AG09319 (cell line): ENCODE measurements around the gene PCCA.

Experiments
- DNase-seq: peaks from one replicate; pipeline ENCODE4 v3.0.0-alpha.2; 2010; ENCODE audit warnings: low read depth; ENCODE audit errors: extremely low read depth
- CTCF ChIP-seq: IDR thresholded peaks from 2 replicates; pipeline ENCODE4 v1.5.1; 2011; ENCODE audit warnings: low read depth, mild to moderate bottlenecking, inconsistent platforms, low read length, moderate library complexity

Gene PCCA

GRCh38 chr13:100178309-100178708 lies 89.4 kb downstream of the PCCA start:
- TF ChIP-seq CTCF = no peak
- DNase-seq = no peak

GRCh38 chr13:100179276-100179675 lies 90.4 kb downstream of the PCCA start:
- DNase-seq = no peak
- no peak for TF ChIP-seq CTCF

- no peak for DNase-seq
- TF ChIP-seq CTCF = no peak
Measured at GRCh38 chr13:100182900-100183490, 94.1 kb downstream of the PCCA start.

- no peak for TF ChIP-seq CTCF
- no peak for DNase-seq
Measured at GRCh38 chr13:100184095-100184494, 95.2 kb downstream of the PCCA start.

GRCh38 chr13:100195568-100195967 lies 106.7 kb downstream of the PCCA start:
- no peak for TF ChIP-seq CTCF
- DNase-seq = no peak

- no peak for DNase-seq
Measured at GRCh38 chr13:100196375-100196774, 107.5 kb downstream of the PCCA start.

GRCh38 chr13:100197116-100197515 lies 108.2 kb downstream of the PCCA start:
- no peak for DNase-seq

More at GRCh38 chr13:100196375-100196774, 107.5 kb downstream of the PCCA start:
- no peak for TF ChIP-seq CTCF

More at GRCh38 chr13:100197116-100197515, 108.2 kb downstream of the PCCA start:
- no peak for TF ChIP-seq CTCF
